NT2/D1 (cell line): ENCODE data around the gene GIMAP8.

Source experiments
- YY1 ChIP-seq: IDR thresholded peaks from 2 replicates; pipeline ENCODE4 v1.6.1; 2011; ENCODE audit not compliant: insufficient read length, insufficient read depth
- ZNF274 ChIP-seq: IDR thresholded peaks from 2 replicates; pipeline ENCODE4 v1.6.1; 2011; ENCODE audit warnings: mild to moderate bottlenecking, low read depth, low read length

GRCh38 chr7:150412518-150413488 is 37.6 kb upstream of the GIMAP8 start:
- TF ChIP-seq YY1 (no peak), ZNF274 (no peak)
